IMR-90 (cell line): ENCODE results near the gene LSM7. TPM values are rescaled to one million over a fixed set of nuclear protein-coding genes. Genes with fewer than 3 reads are reported as not detected.

ENCODE experiments used
- ATAC-seq: fragments of 200-7000 bp; cut with Tn5 transposase; 2 replicates; pipeline ENCODE4 v1.9.1; 2020; ENCODE audit warnings: low read depth, mild to moderate bottlenecking, moderate library complexity
- BruUV-seq: library from RNA; stranded (reverse); fragments of 400-500 nt; replicated peaks from 2 replicates; lab custom pipeline; 2021; lab: Mats Ljungman, UMichigan
- CTCF ChIA-PET: fragments of 300-600 bp; formaldehyde crosslinking; extraction: SDS; loops from one replicate; lab custom pipeline; 2021; ENCODE audit warnings: antibody characterized with exemption; lab: Yijun Ruan, JAX
- POLR2A ChIA-PET: fragments of 300-600 bp; sonication (Branson Sonifier 250); formaldehyde crosslinking; loops from one replicate; lab custom pipeline; 2022; ENCODE audit warnings: antibody characterized with exemption; ENCODE audit not compliant: unreplicated experiment; lab: Charles Lee
- DNase-seq: peaks from one replicate; pipeline ENCODE4 v3.0.0; 2013
- H2AFZ ChIP-seq: replicated peaks from 2 replicates; pipeline ENCODE3; 2013; ENCODE audit warnings: low read length, mild to moderate bottlenecking; ENCODE audit not compliant: poor library complexity
- H2AK5ac ChIP-seq: 2 replicates; pipeline ENCODE4 v1.6.1; 2013; ENCODE audit warnings: low read depth, low read length, inconsistent platforms
- H2AK9ac ChIP-seq: replicated peaks from 2 replicates; pipeline ENCODE3; 2013; ENCODE audit warnings: mild to moderate bottlenecking, low read depth, low read length, moderate library complexity; ENCODE audit not compliant: poor library complexity
- H2BK120ac ChIP-seq: 2 replicates; pipeline ENCODE4 v1.6.1; 2013; ENCODE audit warnings: low read depth, low read length, inconsistent platforms
- H2BK15ac ChIP-seq: 3 replicates; pipeline ENCODE4 v1.6.1; 2013; ENCODE audit warnings: low read depth, low read length, inconsistent platforms
- H2BK20ac ChIP-seq: 2 replicates; pipeline ENCODE4 v1.6.1; 2013; ENCODE audit warnings: low read depth, mild to moderate bottlenecking, inconsistent platforms, low read length, moderate library complexity
- H2BK5ac ChIP-seq: 2 replicates; pipeline ENCODE4 v1.6.1; 2013; ENCODE audit warnings: mild to moderate bottlenecking, low read depth, low read length, inconsistent platforms; ENCODE audit not compliant: poor library complexity, severe bottlenecking
- H3K14ac ChIP-seq: replicated peaks from 2 replicates; pipeline ENCODE4 v1.6.1; 2013; ENCODE audit warnings: low read depth, low read length, inconsistent platforms
- H3K18ac ChIP-seq: 2 replicates; pipeline ENCODE4 v1.6.1; 2013; ENCODE audit warnings: low read depth, low read length, control low read depth
- H3K23ac ChIP-seq: 2 replicates; pipeline ENCODE4 v1.6.1; 2013; ENCODE audit warnings: low read depth, low read length, inconsistent platforms
- H3K27ac ChIP-seq: 2 replicates; pipeline ENCODE4 v1.5.1; 2013; ENCODE audit warnings: mild to moderate bottlenecking, control low read depth, low read length; ENCODE audit not compliant: insufficient read depth
- H3K27me3 ChIP-seq: 2 replicates; pipeline ENCODE4 v1.6.1; 2013; ENCODE audit warnings: low read length; ENCODE audit not compliant: control insufficient read depth, insufficient read depth
- H3K36me3 ChIP-seq: 2 replicates; pipeline ENCODE4 v1.6.1; 2013; ENCODE audit warnings: low read length, mixed read lengths; ENCODE audit not compliant: control insufficient read depth, insufficient read depth
- H3K4ac ChIP-seq: 2 replicates; pipeline ENCODE4 v1.6.1; 2013; ENCODE audit warnings: low read depth, low read length, inconsistent platforms
- H3K4me1 ChIP-seq: 2 replicates; pipeline ENCODE4 v1.6.1; 2013; ENCODE audit warnings: low read length, mixed read lengths; ENCODE audit not compliant: control insufficient read depth, insufficient read depth
- H3K4me2 ChIP-seq: 2 replicates; pipeline ENCODE4 v1.6.1; 2013; ENCODE audit warnings: low read depth, mild to moderate bottlenecking, control low read depth, low read length, moderate library complexity
- H3K4me3 ChIP-seq: 2 replicates; pipeline ENCODE4 v1.5.1; 2013; ENCODE audit warnings: low read depth, mild to moderate bottlenecking, control low read depth, low read length, moderate library complexity; ENCODE audit not compliant: insufficient read depth
- H3K56ac ChIP-seq: 2 replicates; pipeline ENCODE4 v1.6.1; 2013; ENCODE audit warnings: low read length, inconsistent platforms; ENCODE audit not compliant: insufficient read depth; ENCODE audit errors: extremely low read depth
- H3K79me1 ChIP-seq, 2 experiments: 2 replicates each; pipeline ENCODE4 v1.6.1; 2013; ENCODE audit warnings: low read length in 2 of 2, inconsistent platforms in 1 of 2, low read depth in 1 of 2
- H3K9ac ChIP-seq: 2 replicates; pipeline ENCODE4 v1.6.1; 2013; ENCODE audit warnings: low read depth, low read length, control low read depth
- H3K9me1 ChIP-seq: 2 replicates; pipeline ENCODE4 v1.6.1; 2013; ENCODE audit warnings: low read length, inconsistent platforms; ENCODE audit not compliant: insufficient read depth
- H3K9me3 ChIP-seq: 2 replicates; pipeline ENCODE4 v1.6.1; 2013; ENCODE audit warnings: low read length; ENCODE audit not compliant: control insufficient read depth, insufficient read depth
- H4K20me1 ChIP-seq: 2 replicates; pipeline ENCODE4 v1.6.1; 2013; ENCODE audit warnings: low read length, inconsistent platforms; ENCODE audit not compliant: insufficient read depth
- H4K5ac ChIP-seq: 2 replicates; pipeline ENCODE4 v1.6.1; 2013; ENCODE audit warnings: mild to moderate bottlenecking, low read depth, low read length, control low read depth
- H4K8ac ChIP-seq, 2 experiments: 2 replicates each; pipeline ENCODE4 v1.6.1; 2013; ENCODE audit warnings: low read depth in 2 of 2, low read length in 2 of 2, control low read depth in 1 of 2, inconsistent platforms in 1 of 2
- H4K91ac ChIP-seq: 2 replicates; pipeline ENCODE4 v1.6.1; 2013; ENCODE audit warnings: low read depth, low read length, inconsistent platforms; ENCODE audit not compliant: insufficient read depth
- CEBPB ChIP-seq: IDR thresholded peaks from 2 replicates; pipeline ENCODE4 v1.6.1; 2012; ENCODE audit warnings: low read depth, low read length, improper control_type of control experiment
- FOS ChIP-seq: fragments of 150-350 bp; IDR thresholded peaks from 2 replicates; pipeline ENCODE4 v1.6.1; 2016; ENCODE audit warnings: low read depth, low read length
- MAFK ChIP-seq: IDR thresholded peaks from 2 replicates; pipeline ENCODE4 v1.6.1; 2012; ENCODE audit warnings: low read depth, low read length, improper control_type of control experiment
- MAZ ChIP-seq: IDR thresholded peaks from 2 replicates; pipeline ENCODE4 v1.6.1; 2012; ENCODE audit warnings: low read depth, mild to moderate bottlenecking, low read length, improper control_type of control experiment, moderate library complexity, borderline replicate concordance
- MXI1 ChIP-seq: IDR thresholded peaks from 2 replicates; pipeline ENCODE4 v1.6.1; 2012; ENCODE audit warnings: low read depth, mild to moderate bottlenecking, low read length, moderate library complexity, borderline replicate concordance
- NFE2L2 ChIP-seq: fragments of 150-350 bp; IDR thresholded peaks from 2 replicates; pipeline ENCODE4 v1.6.1; 2016; ENCODE audit warnings: low read depth, mild to moderate bottlenecking, low read length
- POLR2A ChIP-seq: IDR thresholded peaks from 2 replicates; pipeline ENCODE4 v1.6.1; 2012; ENCODE audit warnings: mild to moderate bottlenecking, low read depth, low read length
- RAD21 ChIP-seq: IDR thresholded peaks from 2 replicates; pipeline ENCODE4 v1.6.1; 2012; ENCODE audit warnings: low read length, improper control_type of control experiment
- WGBS, 2 experiments: methylation state at CpG; one replicate each; pipeline versions ENCODE4 v1.1.5 to v1.1.7; 2013; ENCODE audit warnings: missing lambda C conversion rate in 2 of 2; ENCODE audit not compliant: insufficient read length in 1 of 2; ENCODE audit errors: extremely low coverage in 2 of 2; 5-methylcytosine and 5-hydroxymethylcytosine counted together
- dilution Hi-C: fragments of 300-500 bp; cut with HindIII; formaldehyde crosslinking; loops from one replicate; pipeline ENCODE4 v1.14.3; 2018; ENCODE audit warnings: low sequenced_read_pairs; ENCODE audit not compliant: unreplicated experiment
- in situ Hi-C: fragments of 300-500 bp; cut with MboI; formaldehyde crosslinking; loops from 3 replicates; pipeline ENCODE4 v1.14.3; 2019; ENCODE audit warnings: low sequenced_read_pairs, inconsistent platforms, mixed read lengths
- intact Hi-C: fragments of 100-400 bp; cut with micrococcal nuclease; formaldehyde crosslinking; loops from 2 replicates; pipeline ENCODE4 v1.10.0; 2022
- polyA plus RNA-seq, 3 experiments: library from polyadenylated mRNA; depleted of rRNA; stranded (reverse); fragments of >200 nt; gene quantifications; 2 replicates each; pipeline ENCODE4 v1.2.3, GENCODE V29; 2012; ENCODE audit warnings: low replicate concordance in 1 of 3
- total RNA-seq: library from RNA; depleted of rRNA; stranded (reverse); fragments of >200 nt; gene quantifications from 2 replicates; pipeline ENCODE4 v1.2.3, GENCODE V29; 2012
- TF ChIP-seq, protein P1 (sequence below): fragments of 150-350 bp; IDR thresholded peaks from 2 replicates; pipeline ENCODE4 v1.6.1; 2017; ENCODE audit warnings: mild to moderate bottlenecking, antibody characterized with exemption, low read length, low read depth
- TF ChIP-seq, protein P2 (sequence below): conservative IDR thresholded peaks from 2 replicates; pipeline ENCODE4 v1.5.1; 2012; ENCODE audit warnings: mild to moderate bottlenecking, low read depth, low read length, improper control_type of control experiment

The LSM7 gene
- total and polyA plus RNA-seq, 2 of the 4 experiments (the other 2 are of a cell fraction), result 145 to 708 TPM

DNA sequence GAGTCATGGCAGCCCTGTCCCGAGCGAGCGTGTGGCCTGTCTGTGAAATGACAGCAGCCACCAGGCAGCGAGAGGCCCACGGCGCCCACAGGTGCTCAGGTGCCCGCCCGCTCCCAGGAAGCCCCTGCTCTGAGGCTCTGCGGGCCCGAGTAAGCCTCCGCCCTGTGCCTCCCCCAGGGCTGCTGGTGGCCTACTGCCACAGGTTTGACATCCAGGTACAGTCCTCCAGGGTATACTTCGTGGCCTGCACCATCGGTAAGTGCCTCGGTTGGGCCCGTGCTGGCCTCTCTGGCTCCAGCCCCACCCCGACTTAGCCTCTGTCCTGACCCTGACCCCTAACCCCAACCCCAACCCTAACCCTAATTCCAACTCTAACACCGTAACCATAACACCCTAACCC, 16.7 kb upstream of the LSM7 start:
- Histone ChIP-seq H3K4ac (no peak overlapping the region), H3K9me3 (no peaks in the 10 kb centered on the region), H3K56ac (no peak overlapping the region), H3K36me3 (peaks cover 44% of the 10 kb centered on the region), H3K4me3 (no peak overlapping the region), H3K9me1 (no peaks in the 10 kb centered on the region), H4K5ac (no peak overlapping the region), H3K23ac (no peak overlapping the region), H3K14ac (no peak overlapping the region), H3K79me1 (no peaks in the 10 kb centered on the region), H2BK5ac (no peak overlapping the region), H3K4me2 (no peak overlapping the region), H2BK15ac (no peak overlapping the region), H2AK9ac (no peak overlapping the region), H4K20me1 (no peaks in the 10 kb centered on the region), H3K27ac (no peak overlapping the region), H2BK120ac (no peak overlapping the region), H3K4me1 (no peaks in the 10 kb centered on the region), H3K27me3 (no peaks in the 10 kb centered on the region), H4K8ac (no peak overlapping the region), H3K9ac (no peak overlapping the region), H2AK5ac (no peak overlapping the region), H3K18ac (no peak overlapping the region), H4K91ac (no peak overlapping the region), H2BK20ac (no peak overlapping the region), H2AFZ (no peak overlapping the region)
- ATAC-seq (no peak), DNase-seq (no peak)
- in situ Hi-C loops, result no loop called here
- dilution Hi-C loops, result no loop called here
- POLR2A ChIA-PET, result no interaction called here
- TF ChIP-seq, protein P1, sequence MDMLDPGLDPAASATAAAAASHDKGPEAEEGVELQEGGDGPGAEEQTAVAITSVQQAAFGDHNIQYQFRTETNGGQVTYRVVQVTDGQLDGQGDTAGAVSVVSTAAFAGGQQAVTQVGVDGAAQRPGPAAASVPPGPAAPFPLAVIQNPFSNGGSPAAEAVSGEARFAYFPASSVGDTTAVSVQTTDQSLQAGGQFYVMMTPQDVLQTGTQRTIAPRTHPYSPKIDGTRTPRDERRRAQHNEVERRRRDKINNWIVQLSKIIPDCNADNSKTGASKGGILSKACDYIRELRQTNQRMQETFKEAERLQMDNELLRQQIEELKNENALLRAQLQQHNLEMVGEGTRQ, result no peak
- TF ChIP-seq, protein P2, sequence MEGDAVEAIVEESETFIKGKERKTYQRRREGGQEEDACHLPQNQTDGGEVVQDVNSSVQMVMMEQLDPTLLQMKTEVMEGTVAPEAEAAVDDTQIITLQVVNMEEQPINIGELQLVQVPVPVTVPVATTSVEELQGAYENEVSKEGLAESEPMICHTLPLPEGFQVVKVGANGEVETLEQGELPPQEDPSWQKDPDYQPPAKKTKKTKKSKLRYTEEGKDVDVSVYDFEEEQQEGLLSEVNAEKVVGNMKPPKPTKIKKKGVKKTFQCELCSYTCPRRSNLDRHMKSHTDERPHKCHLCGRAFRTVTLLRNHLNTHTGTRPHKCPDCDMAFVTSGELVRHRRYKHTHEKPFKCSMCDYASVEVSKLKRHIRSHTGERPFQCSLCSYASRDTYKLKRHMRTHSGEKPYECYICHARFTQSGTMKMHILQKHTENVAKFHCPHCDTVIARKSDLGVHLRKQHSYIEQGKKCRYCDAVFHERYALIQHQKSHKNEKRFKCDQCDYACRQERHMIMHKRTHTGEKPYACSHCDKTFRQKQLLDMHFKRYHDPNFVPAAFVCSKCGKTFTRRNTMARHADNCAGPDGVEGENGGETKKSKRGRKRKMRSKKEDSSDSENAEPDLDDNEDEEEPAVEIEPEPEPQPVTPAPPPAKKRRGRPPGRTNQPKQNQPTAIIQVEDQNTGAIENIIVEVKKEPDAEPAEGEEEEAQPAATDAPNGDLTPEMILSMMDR, result no peak
- TF ChIP-seq FOS, result no peak
- no peak for TF ChIP-seq CEBPB
- TF ChIP-seq NFE2L2, result no peak
- TF ChIP-seq POLR2A, result no peak
- TF ChIP-seq MAZ, result no peak
- no peak for TF ChIP-seq RAD21
- TF ChIP-seq MXI1, result no peak
- no peak for TF ChIP-seq MAFK
- CTCF ChIA-PET, result no interaction called here
- no TSS peak for BruUV-seq
- intact Hi-C loops, result no loop called here
- 97% methylated on average over 17 of the region's 17 CpGs; no CpG with 5 or more reads in 1 of the 2 experiments for WGBS, 2 experiments
